Measurements from ENCODE around the gene SF1.

The SF1 gene

DNA sequence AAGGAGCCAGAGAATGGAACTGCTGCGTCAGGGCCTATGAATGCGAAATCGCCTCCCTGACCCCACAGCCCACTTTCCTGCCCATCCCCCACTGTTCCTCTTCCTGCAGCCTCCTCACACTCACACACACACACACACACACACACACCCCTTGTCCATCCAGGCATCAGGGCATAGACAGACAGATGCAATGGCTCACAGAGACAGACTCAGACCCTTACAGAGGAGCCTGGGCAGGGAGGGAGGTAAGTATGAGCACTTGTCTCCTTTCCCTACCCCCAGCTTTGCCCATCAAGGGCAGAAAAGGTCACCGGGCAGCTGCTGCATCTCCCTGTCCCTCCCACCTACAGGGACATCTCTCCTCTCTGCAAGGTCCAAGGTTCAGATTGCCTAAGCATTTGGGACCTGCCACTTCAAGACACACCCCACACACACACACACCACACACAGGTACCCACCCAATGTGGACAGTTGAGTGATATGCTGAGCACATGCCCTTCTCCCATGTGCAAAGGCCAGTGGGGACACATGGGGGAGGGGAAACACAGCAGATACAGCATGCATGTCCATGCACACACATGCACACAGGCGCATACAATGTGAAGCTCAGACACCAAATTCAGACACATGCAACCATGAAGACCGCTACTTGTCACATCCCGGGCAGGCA is 53.3 kb downstream of the SF1 start:
- H3K4me3 ChIP-seq (ENCODE audit: low read depth, low read length) = no peak overlapping the region

DNA sequence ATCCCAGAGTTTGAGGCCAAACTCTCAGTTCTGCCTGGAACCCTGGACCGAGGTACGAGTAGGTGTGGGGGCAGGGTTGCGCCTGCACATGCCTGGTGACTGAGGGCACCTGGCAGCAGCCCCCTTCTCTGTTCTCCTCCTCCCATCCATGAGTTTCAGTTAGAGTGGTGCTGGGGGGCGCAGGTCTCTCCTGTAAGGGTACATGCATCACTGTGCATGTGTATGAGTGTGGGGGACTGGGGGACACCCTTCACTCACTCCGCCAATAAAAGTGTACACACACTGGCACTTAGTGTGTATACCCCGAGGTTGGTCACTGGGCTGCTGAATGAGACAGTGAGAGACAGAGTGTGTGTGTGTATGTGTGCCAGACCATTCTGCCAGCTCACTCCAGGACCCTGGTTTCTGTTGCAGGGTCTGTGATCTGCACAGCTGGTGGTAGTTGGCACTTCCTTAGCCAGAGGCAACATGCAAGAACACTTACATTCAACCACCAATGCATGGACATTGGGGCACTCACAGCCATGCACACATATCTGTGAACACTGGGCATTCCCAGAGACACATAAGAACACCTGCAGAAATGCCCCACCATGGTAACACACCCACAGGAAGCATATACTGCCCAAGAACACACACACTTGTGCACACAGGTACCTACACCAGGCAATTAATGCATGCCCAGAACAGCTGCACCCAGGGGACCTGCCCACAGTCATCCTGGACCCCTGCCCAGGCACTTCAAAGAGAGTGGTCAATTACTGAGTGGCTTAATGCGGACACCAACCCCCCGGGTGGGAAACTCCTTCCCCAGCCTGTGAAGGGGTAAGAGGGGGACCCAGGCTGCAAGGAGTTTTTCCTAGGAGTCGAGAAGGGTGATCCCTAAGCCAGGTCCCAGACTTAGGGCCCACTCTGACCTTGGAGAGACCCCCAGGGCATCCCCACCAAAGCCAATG is 54.2 kb downstream of the SF1 start:
- TF ChIP-seq, protein P1, sequence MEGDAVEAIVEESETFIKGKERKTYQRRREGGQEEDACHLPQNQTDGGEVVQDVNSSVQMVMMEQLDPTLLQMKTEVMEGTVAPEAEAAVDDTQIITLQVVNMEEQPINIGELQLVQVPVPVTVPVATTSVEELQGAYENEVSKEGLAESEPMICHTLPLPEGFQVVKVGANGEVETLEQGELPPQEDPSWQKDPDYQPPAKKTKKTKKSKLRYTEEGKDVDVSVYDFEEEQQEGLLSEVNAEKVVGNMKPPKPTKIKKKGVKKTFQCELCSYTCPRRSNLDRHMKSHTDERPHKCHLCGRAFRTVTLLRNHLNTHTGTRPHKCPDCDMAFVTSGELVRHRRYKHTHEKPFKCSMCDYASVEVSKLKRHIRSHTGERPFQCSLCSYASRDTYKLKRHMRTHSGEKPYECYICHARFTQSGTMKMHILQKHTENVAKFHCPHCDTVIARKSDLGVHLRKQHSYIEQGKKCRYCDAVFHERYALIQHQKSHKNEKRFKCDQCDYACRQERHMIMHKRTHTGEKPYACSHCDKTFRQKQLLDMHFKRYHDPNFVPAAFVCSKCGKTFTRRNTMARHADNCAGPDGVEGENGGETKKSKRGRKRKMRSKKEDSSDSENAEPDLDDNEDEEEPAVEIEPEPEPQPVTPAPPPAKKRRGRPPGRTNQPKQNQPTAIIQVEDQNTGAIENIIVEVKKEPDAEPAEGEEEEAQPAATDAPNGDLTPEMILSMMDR (IDR thresholded peaks at IDR 0.05; ENCODE audit: borderline replicate concordance, insufficient read depth, low read depth, low read length) = no peak
- peak overlapping the region; percentile 67 for H3K4me3 ChIP-seq (ENCODE audit: low read depth, low read length)

More for the DNA sequence above, 53.3 kb downstream of the SF1 start:
- TF ChIP-seq, protein P1 (IDR thresholded peaks at IDR 0.05; ENCODE audit: borderline replicate concordance, insufficient read depth, low read depth, low read length) = no peak

DNA sequence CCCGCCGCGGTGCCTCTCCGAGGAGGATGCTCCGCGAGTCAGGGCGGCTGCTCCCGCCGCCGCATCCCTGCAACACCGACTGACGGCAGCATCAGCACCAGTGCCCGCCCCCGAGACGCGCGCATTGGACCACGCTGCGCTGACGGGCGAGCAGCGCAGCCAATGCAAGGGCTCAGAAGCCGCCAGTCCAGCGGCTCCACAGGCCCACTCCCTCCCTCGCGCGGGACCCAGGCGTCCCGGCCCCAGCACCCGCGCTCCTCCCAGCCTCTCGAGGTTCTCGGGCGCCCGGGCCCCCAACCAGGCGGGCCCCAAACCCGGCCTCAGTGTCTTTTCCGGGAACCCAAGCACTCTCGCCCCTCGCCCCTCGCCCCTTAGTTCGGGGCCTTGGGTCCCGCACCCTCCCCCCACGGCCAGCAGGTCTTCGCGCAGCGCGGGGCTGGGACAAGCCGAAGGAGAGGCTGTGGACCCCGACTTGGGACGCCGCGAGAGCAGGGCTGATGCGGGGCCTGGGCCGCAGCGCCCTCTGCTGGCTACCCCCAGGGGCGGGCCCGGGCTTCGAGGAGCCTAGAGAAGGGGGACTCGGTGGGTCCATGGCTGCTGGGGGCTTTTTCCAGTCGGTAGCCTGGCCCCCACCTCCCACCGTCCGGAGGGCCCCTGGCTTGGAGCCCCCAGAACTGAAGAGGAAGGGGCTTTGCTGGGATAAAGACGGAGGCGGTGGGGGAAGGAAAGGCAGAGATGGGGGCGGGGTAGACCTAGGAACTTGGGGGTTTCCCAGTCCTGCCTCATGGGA is 55.0 kb downstream of the SF1 start, which contains the start of gene NRXN2:
Gene NRXN2, minus strand, starts transcription at position 81 of the 790 bp plus-strand sequence. CDS start 9,498 bp downstream, outside the sequence.
- H3K4me3 ChIP-seq (ENCODE audit: low read depth, low read length) = peak within 1 kb of the TSS; percentile 67
- TF ChIP-seq, protein P1 (IDR thresholded peaks at IDR 0.05; ENCODE audit: borderline replicate concordance, insufficient read depth, low read depth, low read length) = peak; percentile 99

DNA sequence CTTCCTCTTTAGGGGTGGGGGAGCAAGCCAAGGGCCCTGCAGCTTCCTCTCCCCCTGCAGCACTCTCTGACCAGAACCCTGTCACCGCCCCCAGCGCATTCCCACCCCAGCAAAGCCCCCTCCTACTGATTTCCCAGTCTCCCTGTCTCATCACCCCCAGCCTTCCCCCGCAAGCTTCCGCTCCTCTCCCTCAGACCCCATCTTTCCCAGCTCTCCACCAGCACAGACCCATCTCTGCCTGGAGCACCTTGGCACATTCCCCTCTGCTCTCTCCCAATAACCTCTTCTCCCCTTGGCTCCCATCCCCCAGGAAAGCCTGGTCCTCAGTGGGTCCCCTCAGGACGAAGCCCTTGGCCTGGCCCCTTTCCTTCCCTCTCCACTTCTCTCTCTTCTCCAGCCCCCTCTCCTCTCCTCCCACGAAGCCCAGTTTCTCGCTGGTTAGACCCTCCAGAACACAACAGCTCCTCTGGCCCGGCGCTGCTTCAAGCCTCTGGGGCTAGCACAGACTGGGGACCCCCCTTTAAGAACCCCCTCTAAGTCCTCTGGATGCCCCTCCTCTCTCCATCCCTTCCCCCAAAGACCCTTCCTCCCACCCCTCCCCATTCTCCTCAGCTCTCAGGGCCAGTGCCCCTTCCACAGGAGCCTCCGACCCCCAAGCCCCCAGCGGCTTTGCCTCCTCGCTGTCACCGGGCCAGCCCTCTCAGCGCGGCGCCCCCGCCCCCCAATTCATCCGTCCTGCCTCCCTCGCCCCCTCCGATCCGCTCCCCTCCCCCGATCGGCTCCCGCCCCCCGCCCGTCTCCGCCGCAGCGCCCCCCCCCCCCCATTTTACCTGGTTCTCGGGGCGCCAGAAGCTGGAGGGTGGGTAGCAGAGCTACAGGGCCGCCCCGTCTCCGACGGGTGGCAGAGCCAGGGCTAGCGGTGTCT is 55.9 kb downstream of the SF1 start:
- TF ChIP-seq, protein P1 (IDR thresholded peaks at IDR 0.05; ENCODE audit: borderline replicate concordance, insufficient read depth, low read depth, low read length) = no peak
- H3K4me3 ChIP-seq (ENCODE audit: low read depth, low read length) = no peak overlapping the region

DNA sequence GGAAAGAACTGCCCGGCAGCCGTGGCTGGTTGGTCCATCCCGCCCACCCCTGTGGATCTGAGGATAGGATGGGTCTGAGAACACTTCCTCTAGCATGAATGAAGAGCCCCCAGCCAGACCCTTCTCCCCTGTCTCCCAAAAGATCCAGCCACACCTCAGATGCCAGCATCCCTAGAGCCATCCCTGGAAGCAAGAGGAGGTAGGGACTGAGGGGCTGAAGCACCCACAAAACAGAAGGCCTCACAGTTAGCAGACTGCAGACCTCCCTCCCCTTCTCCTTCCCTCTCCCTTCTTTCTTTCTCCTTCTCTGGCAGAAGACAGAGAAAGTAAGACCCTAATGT is 57.0 kb downstream of the SF1 start:
- TF ChIP-seq, protein P1 (IDR thresholded peaks at IDR 0.05; ENCODE audit: borderline replicate concordance, insufficient read depth, low read depth, low read length) = no peak
- H3K4me3 ChIP-seq (ENCODE audit: low read depth, low read length) = no peak overlapping the region
